ENCODE results near the gene PLAA. TPM values are rescaled to one million over a fixed set of nuclear protein-coding genes. Genes with fewer than 3 reads are reported as not detected.
"Not testable (repeated sequence)": the region's sequence is repeated elsewhere in the genome, so short reads cannot be mapped to it uniquely, and the experiment has no call there.

The PLAA gene
- total and polyA plus RNA-seq, 5 donors = 14.9 to 31.8 (median 27.3) TPM

- DNase-seq = no peak
- peaks cover 2% of the 10 kb centered on the region for H3K4me1 ChIP-seq (ENCODE audit: control insufficient read depth, insufficient read depth, low read length)
- H3K27me3 ChIP-seq (ENCODE audit: control insufficient read depth, insufficient read depth) = no peaks in the 10 kb centered on the region
- 77% methylated on average over 1 of the region's 1 CpG for WGBS
- H3K27ac ChIP-seq (ENCODE audit: low read length) = no peak overlapping the region
- no peak for ATAC-seq
- H3K9me3 ChIP-seq (ENCODE audit: control insufficient read depth, low read length) = no peaks in the 10 kb centered on the region
- intact Hi-C loops (cut with DNase I) = no loop called here
- H3K4me3 ChIP-seq (ENCODE audit: low read length) = no peak overlapping the region
Observed at GRCh38 chr9:26888271-26888670, 58.8 kb downstream of the PLAA start.

DNA sequence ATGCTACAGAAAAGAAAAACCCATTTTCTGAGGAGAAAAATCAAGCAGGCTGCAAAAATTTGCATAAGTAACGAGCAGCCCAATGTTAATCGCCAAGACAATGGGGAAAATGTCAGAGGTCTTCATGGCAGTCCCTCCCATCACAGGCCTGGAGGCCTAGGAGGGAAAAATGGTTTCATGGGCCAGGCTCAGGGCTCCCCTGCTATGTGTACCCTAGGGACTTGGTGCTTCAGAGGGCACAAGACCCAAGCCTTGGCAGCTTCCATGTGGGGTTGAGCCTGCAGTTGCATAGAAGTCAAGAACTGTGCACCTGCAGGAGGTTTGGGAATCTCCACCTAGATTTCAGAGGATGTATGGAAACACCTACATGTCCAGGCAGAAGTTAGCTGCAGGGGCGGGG is 64.9 kb downstream of the PLAA start:
- 99% methylated on average over 3 of the region's 3 CpGs for WGBS
- DNase-seq (no peak), ATAC-seq (no peak)
- no peaks in the 10 kb centered on the region for H3K4me1 ChIP-seq (ENCODE audit: control insufficient read depth, insufficient read depth, low read length)
- no peak overlapping the region for H3K4me3 ChIP-seq (ENCODE audit: low read length)
- intact Hi-C loops (cut with DNase I) = no loop called here
- no peak overlapping the region for H3K27ac ChIP-seq (ENCODE audit: low read length)
- no peaks in the 10 kb centered on the region for H3K9me3 ChIP-seq (ENCODE audit: control insufficient read depth, low read length)
- H3K27me3 ChIP-seq (ENCODE audit: control insufficient read depth, insufficient read depth) = no peaks in the 10 kb centered on the region

GRCh38 chr9:26880262-26880661 is 66.8 kb downstream of the PLAA start:
- intact Hi-C loops (cut with DNase I) = no loop called here
- Histone ChIP-seq H3K4me3 (ENCODE audit: low read length) (no peak overlapping the region), H3K27ac (ENCODE audit: low read length) (no peak overlapping the region), H3K27me3 (ENCODE audit: control insufficient read depth, insufficient read depth) (no peaks in the 10 kb centered on the region), H3K4me1 (ENCODE audit: control insufficient read depth, insufficient read depth, low read length) (no peaks in the 10 kb centered on the region), H3K9me3 (ENCODE audit: control insufficient read depth, low read length) (no peaks in the 10 kb centered on the region)
- DNase-seq (no peak), ATAC-seq (no peak)
- WGBS = 97% methylated on average over 4 of the region's 4 CpGs

DNA sequence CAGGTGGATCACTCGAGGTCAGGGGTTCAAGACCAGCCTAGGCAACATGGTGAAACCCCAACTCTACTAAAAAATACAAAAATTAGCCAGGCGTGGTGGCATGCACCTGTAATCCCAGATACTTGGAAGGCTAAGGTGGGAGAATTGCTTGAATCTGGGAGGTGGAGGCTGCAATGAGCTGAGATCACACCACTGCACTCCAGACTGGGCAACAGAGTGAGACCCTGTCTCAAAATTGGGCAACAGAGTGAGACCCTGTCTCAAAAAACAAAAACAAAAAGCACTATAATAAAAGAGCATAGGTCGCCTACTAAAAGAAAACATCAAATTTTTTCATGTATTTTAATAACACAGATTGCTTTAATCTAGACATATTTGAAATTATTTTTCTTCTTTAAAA is 71.9 kb downstream of the PLAA start:
- H3K9me3 ChIP-seq (ENCODE audit: control insufficient read depth, low read length); intact Hi-C loops (cut with DNase I); DNase-seq; H3K4me3 ChIP-seq (ENCODE audit: low read length); H3K27me3 ChIP-seq (ENCODE audit: control insufficient read depth, insufficient read depth); ATAC-seq; H3K4me1 ChIP-seq (ENCODE audit: control insufficient read depth, insufficient read depth, low read length); H3K27ac ChIP-seq (ENCODE audit: low read length): not testable (repeated sequence)
- WGBS = 95% methylated on average over 3 of the region's 3 CpGs

GRCh38 chr9:26870292-26870691 is 76.8 kb downstream of the PLAA start:
- WGBS = 84% methylated on average over 8 of the region's 8 CpGs
- intact Hi-C loops (cut with DNase I) = no loop called here
- no peak for ATAC-seq

GRCh38 chr9:26863074-26863473 is 84.0 kb downstream of the PLAA start:
- Histone ChIP-seq H3K27me3 (ENCODE audit: control insufficient read depth, insufficient read depth) (no peaks in the 10 kb centered on the region), H3K9me3 (ENCODE audit: control insufficient read depth, low read length) (no peaks in the 10 kb centered on the region), H3K27ac (ENCODE audit: low read length) (no peak overlapping the region), H3K4me1 (ENCODE audit: control insufficient read depth, insufficient read depth, low read length) (no peaks in the 10 kb centered on the region), H3K4me3 (ENCODE audit: low read length) (no peak overlapping the region)
- DNase-seq = no peak
- no peak for ATAC-seq
- intact Hi-C loops (cut with DNase I) = no loop called here
- WGBS = 45% methylated on average over 1 of the region's 1 CpG

More at GRCh38 chr9:26870292-26870691, 76.8 kb downstream of the PLAA start:
- H3K4me1 ChIP-seq (ENCODE audit: control insufficient read depth, insufficient read depth, low read length) = no peaks in the 10 kb centered on the region
- no peaks in the 10 kb centered on the region for H3K9me3 ChIP-seq (ENCODE audit: control insufficient read depth, low read length)
- H3K4me3 ChIP-seq (ENCODE audit: low read length) = no peak overlapping the region
- H3K27me3 ChIP-seq (ENCODE audit: control insufficient read depth, insufficient read depth) = no peaks in the 10 kb centered on the region
- DNase-seq = no peak
- no peak overlapping the region for H3K27ac ChIP-seq (ENCODE audit: low read length)

- DNase-seq = no peak
- Histone ChIP-seq H3K4me1 (ENCODE audit: control insufficient read depth, insufficient read depth, low read length) (no peaks in the 10 kb centered on the region), H3K27me3 (ENCODE audit: control insufficient read depth, insufficient read depth) (no peaks in the 10 kb centered on the region), H3K4me3 (ENCODE audit: low read length) (no peak overlapping the region), H3K27ac (ENCODE audit: low read length) (no peak overlapping the region), H3K9me3 (ENCODE audit: control insufficient read depth, low read length) (no peaks in the 10 kb centered on the region)
- 86% methylated on average over 1 of the region's 1 CpG for WGBS
- intact Hi-C loops (cut with DNase I) = no loop called here
- no peak for ATAC-seq
Observed at GRCh38 chr9:26856413-26857032, 90.5 kb downstream of the PLAA start.

Other genes starting within 250 kb of the PLAA start
- gene CAAP1, start 54.4 kb downstream of the PLAA start, total RNA-seq = 10 to 100 TPM; 12.2 to 14.3 (median 13.5) TPM
- gene CAAP1, start 54.4 kb downstream of the PLAA start, polyA plus RNA-seq = 5.9 TPM
- 10 to 100 TPM; 10.3 to 15.5 (median 11.8) TPM for gene IFT74, start 9.2 kb upstream of the PLAA start, total RNA-seq
- gene IFT74, start 9.2 kb upstream of the PLAA start, polyA plus RNA-seq = 9.3 TPM
- gene LRRC19, start 58.4 kb upstream of the PLAA start, total RNA-seq = not detected
- not detected for gene LRRC19, start 58.4 kb upstream of the PLAA start, polyA plus RNA-seq
- 10 to 100 TPM; 17.8 to 29.7 (median 23.5) TPM for gene TEK, start 162.0 kb upstream of the PLAA start, total RNA-seq
- gene TEK, start 162.0 kb upstream of the PLAA start, polyA plus RNA-seq = 10.2 TPM

All from right cardiac atrium (tissue), 5 donors.